Stimulated activated CD4-positive, alpha-beta T cell treated with anti-CD3 and anti-CD28 coated beads, Interleukin-2, amount 100 ng/mL, for 4 hours (primary cell): ENCODE data around the gene GDNF.

Experiments used
- DNase-seq: peaks from one replicate; pipeline ENCODE4 v3.0.0-alpha.2; 2020; ENCODE audit warnings: low read depth

GDNF gene

DNA sequence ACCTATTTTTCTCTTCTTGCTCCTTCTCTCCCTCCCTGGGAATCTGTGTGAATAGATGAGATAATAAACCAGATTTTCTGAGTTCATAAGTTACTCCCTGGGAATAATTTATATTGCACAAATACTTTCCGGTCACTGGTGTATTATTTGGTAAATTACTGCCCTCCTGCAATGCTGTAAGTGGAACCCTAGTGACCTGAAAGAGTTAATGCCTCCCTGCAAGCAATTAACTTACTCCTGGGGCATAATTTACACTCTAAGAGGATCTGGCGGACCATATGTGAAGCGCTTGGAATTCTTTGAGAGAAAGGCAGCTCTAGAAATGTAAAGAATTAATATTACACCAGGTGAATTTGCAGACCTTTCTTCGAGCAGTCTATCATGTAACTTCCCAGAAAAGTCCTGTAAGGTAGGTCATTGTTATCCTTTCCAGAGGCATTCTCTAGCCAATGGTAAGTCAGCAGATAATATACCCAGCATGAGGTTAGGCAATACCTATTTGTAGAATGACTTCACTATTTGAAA lies 7.0 kb upstream of the GDNF start:
- no peak for DNase-seq

DNA sequence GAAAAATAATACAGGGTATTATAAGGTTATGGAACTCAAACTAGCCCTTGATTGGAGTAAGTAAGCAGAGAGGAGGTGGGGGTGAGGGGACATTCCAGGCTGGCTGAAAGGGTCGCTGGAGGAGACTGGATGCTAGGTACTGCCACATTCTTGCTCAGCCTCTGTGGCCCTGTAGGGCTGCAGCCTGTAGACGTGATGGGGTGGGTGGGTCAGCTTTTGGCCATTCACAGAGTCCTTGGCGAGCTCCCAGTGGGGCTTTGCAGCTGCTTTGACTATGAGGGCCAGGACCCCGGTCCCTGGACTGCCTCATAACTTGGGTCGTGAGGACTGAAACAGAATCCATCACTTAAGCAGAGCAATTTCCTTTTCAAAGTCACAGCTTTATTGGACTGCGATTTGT lies 4.2 kb upstream of the GDNF start:
- no peak for DNase-seq

DNA sequence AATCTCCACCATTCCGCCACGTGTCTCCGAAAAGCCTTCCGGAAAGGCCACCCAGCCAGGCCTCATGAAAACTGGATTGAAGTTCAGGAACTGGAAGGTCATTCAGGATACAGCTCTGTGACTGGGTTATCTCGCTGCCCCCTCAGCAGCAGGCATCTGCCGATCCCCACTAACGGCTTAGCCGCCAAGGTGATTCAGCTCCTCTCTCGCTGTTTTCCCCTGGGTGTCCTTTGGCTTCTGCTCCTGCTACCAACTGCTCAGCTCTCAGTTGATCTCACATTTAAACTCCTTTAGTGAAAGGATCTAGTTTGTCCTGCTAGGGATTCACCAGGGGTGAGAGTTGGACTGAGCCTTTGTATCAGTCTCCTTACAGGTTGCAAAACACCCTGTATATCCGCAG lies 2.2 kb upstream of the GDNF start:
- DNase-seq: no peak

DNA sequence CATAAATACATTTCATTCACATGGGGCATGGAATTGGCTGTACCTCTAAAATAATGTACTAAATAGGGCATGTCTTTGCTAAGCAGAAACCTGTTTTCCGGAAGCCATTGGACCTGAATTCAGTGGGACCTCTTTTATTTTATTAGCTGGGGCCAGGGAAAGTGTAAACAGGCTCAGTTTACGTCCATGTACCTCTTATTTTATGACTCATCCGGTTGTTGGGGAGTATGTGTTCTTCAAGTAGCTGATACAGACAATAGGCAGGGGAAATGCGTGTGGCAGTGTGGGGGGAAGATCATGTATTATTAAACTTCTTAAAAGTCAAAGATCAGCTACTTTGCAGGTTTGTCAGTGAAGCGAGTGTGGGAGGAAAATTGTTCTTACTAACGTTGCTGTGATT lies 1.4 kb upstream of the GDNF start:
- DNase-seq: no peak

DNA sequence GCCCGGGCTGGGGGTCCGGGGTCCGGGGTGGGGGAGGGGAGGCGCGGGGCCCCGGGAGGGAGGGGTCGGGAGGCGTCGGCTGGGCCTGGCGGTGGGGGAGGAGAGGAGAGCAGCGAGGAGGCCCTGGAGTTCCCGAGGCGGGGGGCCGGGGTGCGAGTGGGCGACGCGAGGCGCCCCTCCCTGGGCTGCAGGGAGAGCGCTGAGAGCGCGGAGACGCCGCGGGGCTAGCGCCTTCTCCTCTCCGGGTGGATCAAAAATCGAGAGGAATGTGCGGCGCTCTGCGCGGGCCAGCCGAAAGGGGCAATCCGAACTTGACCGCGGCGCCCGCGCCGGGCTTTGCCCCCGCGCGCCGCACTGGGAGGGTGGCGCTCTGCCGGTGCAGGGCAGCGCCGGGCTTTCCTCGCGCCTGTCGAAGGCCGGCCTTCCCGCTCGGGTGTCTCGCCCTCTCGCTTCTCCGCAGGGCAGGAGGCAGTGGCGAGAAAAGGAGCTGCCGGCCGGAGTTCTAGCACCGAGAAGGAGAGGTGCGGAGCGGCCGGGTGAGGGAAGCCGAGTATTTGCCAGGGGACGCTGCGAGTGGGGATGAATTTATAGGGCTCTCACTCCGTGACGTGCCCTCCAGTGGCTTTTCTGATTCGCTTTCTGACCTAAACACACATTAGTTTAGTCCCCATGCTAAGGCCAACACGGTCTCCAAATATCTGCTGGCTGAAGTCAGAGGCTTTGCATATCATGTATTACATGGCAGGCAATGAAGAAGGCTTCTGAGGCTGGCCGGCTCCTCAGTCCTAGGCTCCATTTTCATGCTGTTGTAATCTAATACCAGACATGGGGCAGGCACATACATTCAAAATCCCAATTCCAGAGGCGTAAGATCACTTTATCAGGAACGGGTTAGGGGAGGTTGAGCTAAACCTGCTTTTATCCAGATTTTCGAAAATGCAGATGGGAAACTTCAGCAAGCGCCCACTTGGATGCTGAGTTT lies 503 bp upstream of the GDNF start:
- no peak for DNase-seq

DNA sequence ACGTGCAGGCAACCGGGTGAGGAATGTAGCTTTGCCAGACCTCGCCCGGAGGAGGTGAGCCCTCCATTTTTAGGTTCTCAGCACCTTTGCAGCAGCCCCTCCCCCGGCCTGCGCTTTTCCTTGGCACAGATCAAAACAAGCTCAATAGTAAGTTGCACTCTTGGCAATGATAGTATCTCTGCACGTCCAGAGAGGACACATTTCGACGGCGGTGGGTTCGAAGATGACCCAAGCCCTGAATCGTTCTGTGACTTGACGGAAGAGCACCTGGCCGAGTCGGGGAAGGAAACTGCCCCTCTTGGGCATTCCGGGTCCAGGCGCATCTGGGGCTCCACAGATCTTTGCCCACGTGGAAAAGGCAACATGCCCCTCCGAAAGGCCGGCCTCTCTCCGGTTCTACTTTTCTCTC lies 904 bp downstream of the GDNF start:
- DNase-seq: no peak

DNA sequence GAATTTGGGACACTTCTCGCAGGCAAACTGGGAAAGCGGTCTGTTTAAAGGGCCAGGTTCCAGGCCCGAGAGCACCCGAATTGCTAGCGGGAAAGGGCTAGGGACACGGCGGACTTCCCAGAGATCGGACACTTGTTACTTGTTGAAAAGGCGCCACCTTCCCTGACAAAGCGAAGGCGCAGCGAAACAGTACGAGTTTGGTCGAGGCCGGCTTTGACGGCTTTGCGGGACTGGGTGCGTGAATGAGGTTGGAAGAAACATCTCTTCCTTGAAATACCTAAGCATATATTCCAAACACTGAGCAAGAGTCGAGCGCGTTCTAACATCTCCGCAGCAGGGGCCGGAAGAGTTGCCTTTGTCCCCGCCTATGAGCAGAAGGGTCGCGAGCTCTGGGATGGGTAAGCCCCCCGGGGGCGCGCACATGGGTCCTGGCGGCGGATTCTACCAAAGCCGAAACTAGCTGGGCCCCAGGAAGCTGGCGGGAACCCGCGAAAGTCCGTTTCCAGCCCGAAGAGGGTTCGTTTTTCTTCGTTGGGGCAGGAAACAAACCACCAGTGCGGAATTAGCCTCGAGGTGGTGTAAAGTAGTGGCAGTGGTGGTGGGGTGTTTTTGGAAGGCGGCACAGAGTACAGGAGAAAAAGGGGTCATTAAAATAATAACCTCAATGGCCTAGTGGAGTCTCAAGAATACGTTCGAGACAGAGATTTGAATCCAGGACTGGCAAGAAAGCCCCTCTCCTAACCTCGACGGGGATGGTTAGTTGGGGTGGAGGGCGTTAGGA lies 1.5 kb downstream of the GDNF start:
- no peak for DNase-seq

DNA sequence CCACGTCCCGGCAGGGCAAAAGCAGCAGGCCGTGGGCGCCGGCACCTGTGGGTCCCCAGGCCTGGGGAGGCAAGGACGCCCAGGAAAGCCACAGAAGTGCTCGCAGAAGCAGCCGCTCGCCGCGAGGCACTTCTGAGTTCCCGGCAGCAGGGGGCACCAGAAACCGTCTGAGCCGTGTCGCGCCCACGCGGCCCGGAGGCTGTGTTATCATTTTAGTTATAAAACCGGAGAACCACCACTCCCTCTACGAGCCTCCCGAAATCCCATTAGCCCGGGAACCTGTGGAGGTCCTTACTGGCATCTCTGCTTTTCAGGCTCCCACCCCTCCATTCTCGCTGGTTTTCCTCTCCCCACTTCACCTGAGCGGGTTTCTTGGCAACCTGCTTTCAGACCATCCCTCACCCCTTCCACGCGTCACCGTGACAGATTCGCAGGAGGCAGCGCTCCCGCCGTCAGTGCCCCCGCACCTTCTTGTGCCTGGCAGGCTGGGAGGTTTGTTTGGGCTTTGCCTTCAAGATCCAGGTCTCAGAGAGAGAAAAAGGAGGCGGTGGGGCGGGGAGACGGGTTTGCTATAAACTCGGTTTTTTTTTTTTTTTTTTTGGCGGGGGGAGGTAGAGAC lies 2.3 kb downstream of the GDNF start:
- peak; percentile 22 for DNase-seq

DNA sequence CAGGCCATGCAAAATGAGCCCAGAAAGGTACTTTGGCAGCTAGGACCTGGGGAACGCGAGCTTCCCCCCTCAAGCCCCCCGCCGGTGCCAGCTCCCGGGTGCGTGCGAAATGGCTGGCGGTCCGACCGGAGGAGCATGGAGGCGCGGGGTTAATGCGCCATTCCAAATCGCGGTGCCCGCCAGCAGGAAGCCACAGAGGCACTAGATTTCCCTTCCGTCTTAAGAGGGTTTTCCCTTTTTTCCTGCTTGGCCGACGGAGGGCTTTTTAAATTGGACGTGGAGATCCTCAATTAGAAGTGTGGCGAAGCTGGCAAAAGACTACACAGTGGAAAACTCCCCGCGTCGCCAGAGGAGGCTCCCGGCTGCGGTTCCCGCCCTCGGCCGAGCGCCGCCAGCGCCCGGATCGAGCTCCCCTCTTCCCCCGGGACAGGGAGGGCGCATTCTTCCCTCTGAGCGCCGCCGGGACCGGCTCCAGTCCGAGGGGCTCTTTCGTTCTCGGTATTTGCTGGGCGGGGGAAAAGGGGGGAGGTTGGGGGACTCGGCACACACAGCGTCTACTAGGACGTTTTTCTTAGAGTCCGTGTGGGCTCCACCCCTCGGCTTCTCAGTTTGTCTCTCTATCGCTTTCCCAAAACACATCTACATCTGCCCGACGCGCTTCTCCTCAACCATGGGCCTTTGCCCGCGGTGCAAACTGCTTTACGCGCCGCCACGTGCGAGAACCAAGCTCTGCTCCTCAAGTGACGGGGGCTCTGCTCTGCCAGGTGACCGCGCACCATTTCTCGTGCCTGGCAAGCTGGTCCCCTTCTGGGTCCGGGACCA lies 3.0 kb downstream of the GDNF start:
- no peak for DNase-seq

DNA sequence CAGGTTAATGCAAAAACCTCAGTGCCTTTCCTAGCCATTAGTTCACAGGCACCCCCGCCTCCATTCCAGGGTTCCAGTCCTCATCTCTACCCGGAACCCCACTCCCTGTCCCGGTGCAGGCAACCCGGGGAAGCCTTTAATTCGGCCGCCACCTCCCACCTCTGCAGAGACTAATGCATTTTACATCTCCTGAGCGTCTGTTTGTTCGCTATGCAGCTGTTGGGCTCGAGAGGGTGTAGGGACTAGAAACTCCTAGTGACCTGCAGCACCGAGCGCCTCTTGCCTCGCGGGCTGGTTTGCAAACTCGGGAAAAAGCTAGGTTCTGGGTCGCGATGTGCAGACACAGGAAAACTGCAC lies 3.6 kb downstream of the GDNF start:
- DNase-seq: no peak

DNA sequence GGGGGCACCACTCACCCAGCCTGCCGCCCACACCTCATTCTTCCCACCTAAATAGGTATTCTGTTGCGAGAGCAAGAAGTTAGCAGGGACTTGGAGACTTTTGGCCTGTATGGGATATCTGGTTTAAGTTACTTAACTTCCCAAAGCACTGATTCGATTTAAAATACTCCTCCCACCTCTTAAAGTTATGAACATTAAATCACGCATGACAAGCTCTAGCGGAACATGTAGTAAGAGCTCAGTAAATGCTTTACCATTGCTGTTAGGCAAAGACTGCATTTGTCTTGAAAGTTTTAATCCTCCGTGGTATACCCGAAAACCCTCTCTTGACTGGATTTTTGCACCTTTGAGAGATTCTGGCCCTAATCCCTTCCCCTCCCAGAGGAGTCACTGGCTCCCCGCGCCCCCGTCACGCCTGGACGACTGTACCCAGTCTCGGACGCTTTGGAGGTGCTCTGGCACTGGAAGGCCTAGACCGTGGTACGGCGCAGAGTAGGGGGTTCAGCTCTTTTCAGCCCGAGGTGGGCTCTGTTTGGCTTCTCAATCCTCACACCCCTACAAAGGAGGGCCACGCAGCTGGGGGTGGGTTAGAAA lies 4.4 kb downstream of the GDNF start:
- no peak for DNase-seq

DNA sequence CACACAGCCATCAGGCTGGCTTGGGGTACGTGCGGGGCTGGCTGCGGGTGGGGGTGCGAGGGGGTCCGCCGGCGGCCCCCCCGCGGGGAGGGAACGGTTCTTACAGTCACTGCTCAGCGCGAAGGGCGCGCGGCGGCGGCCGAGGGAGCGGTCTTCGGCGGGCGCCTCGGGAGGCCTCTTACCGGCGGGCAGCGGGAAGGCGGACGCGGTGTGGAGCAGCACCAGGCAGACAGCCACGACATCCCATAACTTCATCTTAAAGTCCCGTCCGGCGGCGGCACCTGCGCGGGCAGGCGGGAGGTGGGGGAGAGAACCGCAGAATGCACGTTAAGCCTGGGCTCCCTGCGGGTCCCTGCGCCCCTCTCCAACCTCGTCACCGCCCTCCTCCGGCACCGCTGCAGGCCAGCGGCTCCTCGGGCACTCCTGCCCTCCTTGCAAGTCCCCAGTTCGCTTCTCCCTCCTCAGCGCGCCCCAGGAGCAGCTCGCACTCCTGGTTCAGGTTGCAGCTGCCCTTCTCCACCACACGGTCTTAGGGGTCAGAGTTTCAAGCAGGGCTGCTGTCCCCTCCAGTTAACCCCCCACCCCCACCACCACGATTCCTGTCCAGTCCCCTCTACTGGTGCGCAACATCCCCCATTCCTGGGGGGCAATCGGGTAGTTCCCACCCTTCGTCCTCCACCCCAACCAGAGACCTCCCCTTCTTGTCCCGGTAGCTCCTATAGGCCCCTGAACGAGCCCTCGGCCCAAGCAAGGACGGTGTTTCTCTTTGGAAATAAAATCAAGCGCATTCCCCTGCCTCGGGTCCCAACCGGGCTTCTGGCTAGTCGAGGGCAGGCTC lies 5.1 kb downstream of the GDNF start:
- no peak for DNase-seq

DNA sequence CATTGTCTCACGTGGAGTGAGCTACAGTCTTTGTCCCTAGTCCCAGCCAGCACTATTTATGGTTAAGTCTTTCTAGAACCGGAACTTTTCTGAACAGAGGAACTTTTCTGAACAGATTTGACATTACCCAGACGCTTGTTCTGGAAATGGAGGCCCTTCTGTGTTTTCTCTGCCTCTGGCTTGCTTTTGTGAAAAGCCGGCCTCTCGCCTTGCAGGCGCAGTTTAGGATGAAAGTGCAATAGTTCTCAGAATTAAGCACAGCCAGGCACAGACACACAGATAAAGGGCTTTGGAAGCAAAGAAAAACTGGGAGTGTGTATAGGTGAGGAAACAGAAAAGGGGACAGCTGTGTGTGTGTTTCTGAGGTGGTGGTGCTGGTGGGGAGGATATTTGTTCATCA lies 5.9 kb downstream of the GDNF start:
- DNase-seq: no peak

DNA sequence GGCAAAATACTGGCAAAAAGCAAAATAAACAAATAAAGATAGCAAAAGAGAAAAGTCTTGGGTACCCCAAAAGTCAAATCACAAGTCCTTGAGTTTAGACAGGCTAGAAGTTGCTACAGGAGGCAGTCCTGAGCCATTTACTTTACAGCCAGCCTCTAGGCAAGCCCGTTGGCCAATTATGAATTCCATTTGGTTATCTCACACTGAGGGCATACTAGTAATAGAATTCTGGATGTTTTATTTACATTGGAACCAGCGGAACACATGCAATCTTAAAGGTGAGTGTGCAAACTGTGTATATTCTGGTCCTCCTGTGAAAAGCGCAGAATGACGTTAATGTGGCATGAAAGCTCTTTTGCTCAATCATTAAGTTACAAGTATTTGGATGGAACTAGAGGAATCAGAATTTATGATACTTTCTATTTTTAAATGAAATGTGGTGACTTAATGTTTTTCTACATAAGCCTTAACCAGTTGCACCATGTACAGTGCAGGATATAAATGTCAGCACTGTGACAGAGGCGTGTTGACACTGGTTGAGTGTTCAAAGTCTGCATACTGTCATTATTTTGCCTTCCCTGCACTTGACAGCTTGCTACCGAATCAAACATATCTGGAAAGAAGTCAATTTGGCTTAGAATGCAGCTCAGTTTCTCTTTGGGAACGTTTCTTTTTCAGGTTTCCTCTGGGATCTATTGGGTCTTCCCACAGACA lies 7.9 kb downstream of the GDNF start:
- no peak for DNase-seq

DNA sequence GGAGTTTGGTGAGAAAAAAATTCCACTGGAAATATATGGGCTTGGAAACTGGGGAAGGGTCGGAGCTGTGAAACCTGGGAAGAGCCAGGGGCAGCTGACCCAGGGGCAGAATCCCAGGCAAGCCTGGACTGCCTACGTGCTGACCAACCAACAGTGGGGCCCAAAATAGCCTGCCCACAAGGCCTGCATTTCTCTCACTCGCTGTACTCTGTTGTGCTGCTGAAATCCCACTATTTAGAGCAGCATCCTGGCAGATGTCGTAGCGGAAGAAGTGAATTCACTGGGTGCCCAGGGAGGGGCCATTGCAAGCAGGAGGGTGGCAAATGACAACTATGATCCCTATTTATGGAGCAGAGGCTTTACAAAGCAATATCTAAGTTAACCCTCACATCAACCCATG lies 9.5 kb downstream of the GDNF start:
- DNase-seq: no peak

DNA sequence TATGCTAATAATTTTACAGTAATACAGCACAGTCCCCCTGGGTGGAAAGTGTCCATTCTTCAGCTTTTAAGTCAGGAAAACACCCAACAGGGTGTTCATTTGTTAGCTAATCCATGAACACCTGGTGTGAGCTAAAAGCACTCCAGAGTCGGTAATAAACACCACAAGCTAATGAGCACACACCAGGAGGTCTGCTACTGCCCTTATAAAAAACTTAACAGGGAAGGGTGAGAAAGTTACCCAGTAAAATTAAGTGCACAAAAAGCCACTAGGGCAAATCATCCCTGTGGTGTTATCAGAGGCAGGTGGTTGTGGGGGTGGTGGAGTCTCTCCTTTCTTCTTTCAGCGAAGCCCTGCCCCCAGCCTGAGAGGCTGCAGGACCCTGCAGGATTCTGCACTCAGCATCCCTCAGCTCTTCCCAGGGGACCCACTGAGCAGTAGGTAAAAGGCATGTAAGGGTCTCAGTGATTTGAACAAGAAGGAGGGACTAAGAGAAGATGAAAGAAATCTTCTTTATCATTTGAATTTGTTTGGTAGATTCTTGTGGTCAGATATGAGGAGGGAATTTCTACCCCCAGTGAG lies 14.4 kb downstream of the GDNF start:
- DNase-seq: no peak

DNA sequence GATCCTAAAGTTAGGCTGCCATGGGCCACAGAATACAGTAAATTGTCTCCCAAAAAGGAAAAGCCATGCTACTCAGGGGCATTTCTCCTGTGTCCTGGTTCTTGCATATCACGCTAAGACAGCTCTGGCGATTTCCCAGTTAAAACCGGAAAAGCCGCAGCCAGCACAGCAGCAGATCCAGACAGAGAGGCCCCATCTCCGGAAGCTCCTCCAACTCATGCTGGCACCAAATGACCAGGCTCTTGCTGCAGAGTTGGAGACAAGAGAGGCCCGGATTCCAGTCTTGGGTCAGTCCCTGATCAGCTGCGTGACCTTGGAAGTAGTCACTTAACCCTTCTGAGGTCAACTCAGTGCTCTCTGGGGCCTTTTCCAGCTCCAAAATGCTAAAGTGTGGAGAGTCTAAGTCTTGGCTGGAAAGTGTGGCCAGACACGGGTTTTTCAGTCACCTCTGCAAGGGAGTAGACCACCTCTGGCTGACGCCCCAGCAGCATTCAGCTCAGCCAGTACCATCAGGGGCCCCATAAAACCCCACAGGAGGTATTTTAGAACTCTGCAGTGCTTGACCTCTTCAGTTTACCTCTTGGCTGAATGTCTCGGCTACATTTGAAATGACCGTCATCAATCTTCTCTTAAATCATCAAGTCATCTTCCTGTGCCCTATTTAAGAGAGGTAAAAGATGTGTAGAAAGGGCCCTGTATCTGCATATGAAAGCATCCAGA lies 16.2 kb downstream of the GDNF start:
- no peak for DNase-seq

DNA sequence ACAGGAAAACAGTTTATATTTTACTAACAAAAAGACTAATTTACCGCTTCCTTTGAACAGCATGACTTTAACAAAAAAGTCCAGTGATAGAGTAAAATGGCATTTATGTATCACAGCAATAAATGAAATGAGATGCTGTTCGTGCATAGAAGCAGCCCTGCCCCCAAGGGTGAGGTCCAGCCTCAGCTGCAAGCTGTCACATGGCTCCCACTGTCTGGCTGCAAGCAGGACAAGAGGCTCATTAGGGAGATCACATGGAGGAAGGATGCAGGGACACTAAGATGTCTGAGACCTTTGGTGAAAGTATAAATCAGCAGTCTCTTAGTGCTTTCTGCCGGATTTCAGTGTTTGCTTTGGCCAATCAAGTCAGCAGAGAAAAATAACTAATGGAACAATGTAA lies 23.0 kb downstream of the GDNF start:
- no peak for DNase-seq

DNA sequence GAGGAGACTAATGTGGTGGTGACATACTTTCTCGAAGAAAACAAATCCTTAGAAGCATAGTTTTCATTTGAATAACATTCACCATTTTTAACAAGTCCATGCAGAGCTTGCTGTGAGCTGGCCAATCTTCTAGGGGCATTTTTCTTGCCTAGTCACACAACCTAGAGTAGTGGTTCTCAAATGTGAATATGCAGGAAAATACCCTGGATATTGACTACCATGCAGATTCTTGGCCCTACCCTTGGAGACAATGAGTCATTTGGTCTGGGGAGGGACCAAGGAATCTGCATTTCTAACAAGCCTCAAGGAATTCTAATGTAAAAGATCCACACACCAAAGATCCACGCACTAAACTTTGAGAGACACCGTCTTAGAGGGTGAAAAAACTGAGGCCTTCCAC lies 23.5 kb downstream of the GDNF start:
- no peak for DNase-seq
